NCI-H146 treated with DMSO at 0.1 percent for 48 hours (cell line): ENCODE results near the gene ANK2.
A peak's percentile ranks its signal among the peaks of the same experiment; 100 is the strongest.

ENCODE experiments used
- DNase-seq: peaks from one replicate; lab custom pipeline; 2025; ENCODE audit not compliant: unreplicated experiment; lab: John Stamatoyannopoulos, UW

Gene ANK2

DNA sequence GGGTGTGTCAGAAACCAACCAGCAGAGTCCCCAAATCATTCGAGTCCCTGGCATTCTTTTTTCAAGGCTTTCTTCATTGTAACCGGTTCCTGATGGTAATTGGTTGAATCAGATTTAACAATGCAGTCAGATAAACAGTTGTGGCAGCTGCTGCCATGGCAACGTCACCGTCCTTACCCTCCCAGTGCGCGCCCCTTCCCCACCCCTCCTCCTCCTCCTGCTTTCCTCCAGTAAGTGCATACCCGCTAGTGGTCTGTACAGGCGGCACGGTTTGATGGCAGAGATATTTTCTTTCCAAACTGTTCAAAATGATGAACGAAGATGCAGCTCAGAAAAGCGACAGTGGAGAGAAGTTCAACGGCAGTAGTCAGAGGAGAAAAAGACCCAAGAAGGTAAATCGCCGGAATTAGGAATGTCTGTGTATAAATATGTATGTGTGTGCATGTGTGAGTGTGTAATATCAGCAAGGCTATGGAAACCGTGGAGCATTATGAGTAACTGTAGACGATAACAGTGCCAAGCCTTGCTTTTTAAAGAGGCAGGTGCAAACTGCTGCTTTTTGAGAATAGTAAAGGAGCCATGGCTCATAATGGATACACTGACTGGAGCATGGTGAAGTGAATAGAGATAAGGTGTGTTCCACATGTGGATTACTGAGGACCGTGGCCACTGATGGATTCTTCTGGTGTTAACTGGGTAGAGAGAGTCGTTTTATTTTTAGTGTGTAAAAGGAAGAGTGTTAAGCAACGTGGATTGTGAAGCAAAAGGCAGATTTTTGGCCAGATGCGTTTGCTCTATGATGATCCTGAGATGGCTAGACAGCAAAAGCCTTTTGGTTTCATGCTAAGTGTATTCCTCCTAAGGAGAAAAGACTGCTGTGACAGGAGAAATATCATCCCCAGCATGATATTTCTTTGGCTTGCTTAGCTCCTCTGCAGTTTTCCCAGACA lies at the start of gene ANK2:
ANK2 (plus strand) TSS at position 233 of the 950 bp plus-strand sequence; CDS start at position 309, 76 bp downstream.
- DNase-seq: peak; percentile 64

DNA sequence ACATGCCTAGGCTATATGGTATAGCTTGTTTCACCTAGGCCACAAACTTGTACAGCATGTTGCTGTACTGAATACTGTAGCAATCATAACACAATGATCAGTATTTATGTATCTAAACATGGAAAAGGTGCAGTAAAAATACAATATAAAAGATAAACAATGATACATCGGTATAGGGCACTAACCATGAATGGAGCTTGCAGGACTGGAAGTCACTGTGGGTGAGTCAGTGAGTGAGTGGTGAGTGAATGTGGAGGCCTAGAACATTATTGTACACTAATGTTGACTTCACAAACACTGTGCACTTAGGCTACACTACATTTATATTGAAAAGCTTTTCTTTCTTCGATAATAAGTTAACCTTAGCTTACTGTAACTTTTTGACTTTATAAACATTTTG lies 45.6 kb upstream of the ANK2 start:
- DNase-seq: no peak

- no peak for DNase-seq
Observed at GRCh38 chr4:113004655-113005054, 44.8 kb upstream of the ANK2 start.

GRCh38 chr4:113006632-113007031 lies 42.8 kb upstream of the ANK2 start:
- no peak for DNase-seq

DNA sequence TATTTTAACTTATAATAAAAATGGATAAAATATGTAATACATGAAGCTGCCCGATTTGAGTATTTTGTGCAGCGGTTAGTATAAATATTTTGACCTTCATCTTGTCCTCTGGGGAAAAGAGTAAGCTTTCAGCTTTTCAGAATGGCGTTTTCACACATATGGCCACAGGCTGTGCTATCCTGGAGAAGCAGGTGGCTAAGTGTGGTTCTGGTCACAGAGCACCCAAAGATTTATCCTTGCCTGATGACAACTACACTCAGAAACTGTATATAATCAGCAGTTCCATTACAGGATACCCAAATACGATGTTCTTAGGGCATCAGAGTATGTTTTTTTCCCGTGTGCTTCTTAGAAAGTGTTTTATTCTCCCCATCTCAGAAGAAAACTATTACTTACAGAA lies 42.3 kb upstream of the ANK2 start:
- peak; percentile 26 for DNase-seq

GRCh38 chr4:113008135-113008534 lies 41.3 kb upstream of the ANK2 start:
- DNase-seq: no peak

GRCh38 chr4:113008716-113009115 lies 40.7 kb upstream of the ANK2 start:
- no peak for DNase-seq

- DNase-seq: no peak
Observed at GRCh38 chr4:113009461-113009860, 40.0 kb upstream of the ANK2 start.

DNA sequence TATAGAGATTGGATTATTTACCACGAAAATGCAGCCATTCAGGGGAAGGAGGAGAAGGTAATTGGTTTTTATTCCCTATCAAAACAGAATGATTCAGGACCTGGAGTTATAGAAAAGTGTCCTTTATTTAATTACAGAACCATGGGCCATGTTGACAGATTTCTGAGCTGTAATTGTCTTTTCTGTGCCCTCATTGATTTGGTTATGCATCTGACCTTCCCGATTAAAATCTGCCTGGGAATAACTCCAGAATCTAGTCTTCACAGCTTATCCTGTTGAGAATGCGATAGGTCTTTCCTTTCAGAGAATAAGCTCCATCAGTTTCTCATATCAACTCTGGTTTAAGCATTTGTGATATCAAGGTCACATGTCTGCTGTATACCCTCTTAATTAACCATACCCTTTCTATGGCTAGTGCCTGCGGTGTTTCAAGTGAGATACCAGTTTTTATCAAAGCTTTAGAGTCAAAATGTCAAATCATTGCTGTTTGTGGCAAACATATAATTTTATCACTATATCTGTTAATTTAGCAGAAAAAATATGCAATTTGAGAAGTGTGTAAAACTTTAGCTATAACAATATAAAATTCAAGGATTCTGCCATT lies 37.2 kb upstream of the ANK2 start:
- no peak for DNase-seq

DNA sequence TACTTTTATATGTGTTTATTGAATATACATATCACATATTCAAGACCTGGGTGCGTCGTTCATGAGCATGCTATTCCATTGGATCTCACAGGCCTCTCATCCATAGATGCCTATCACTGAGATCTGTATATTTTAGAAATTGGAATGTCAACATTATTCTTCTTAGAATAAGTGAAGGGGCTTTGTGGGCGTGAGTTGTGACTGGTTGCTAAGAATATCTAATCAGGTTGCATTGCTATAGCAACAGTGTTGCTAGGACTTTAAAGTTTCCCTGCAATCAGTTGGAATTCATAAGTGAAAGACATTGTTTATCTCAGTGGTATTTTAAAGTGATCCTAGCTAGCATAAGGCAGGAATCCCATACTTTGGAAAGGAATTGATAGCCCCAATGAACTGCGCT lies 36.7 kb upstream of the ANK2 start:
- no peak for DNase-seq

DNA sequence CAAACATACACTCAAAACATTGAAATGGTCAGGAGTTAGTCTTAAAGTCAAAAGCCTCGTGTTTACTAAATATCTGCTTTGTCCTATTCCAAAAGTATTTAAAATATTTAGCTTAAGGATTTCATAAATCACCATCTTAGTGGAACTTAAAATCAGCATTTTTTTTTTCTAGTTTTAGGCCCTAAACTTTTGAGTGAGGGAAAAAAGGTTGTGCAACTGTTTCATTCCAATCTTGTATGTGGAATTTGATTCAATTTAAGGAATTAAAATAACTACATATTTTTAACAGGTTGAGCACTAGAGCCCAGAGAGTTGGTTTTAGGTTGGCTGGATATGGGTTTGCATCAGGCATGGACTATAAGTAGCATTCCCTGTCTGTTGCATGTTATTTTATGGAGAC lies 35.7 kb upstream of the ANK2 start:
- DNase-seq: no peak

GRCh38 chr4:113016377-113016776 lies 33.1 kb upstream of the ANK2 start:
- no peak for DNase-seq

- DNase-seq: no peak
Observed at GRCh38 chr4:113020966-113021365, 28.5 kb upstream of the ANK2 start.

GRCh38 chr4:113024388-113024787 lies 25.1 kb upstream of the ANK2 start:
- no peak for DNase-seq

DNA sequence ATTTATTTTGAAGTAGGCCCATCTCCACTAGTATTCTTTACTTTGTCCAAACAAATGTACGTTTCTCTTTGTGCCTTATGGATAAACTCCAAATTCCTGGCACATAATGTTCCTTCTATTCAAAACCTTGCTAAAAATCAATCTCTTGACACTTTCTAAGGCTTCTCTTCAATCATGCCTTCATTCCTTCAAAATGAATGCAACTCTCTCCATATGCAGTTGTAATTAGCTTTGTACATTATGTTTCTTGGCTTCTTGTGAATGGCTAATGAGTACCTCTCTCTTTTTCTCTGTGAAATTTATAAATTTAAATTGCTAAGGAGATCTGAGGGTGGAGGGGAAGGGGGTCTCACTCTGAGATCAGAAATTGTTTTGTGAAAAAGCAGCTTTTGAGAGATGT lies 24.0 kb upstream of the ANK2 start:
- no peak for DNase-seq

- DNase-seq: no peak
Observed at GRCh38 chr4:113026556-113026955, 22.9 kb upstream of the ANK2 start.

GRCh38 chr4:113028074-113028473 lies 21.4 kb upstream of the ANK2 start:
- no peak for DNase-seq

GRCh38 chr4:113031212-113031611 lies 18.2 kb upstream of the ANK2 start:
- DNase-seq: peak; percentile 17

- no peak for DNase-seq
Observed at GRCh38 chr4:113040793-113041192, 8.7 kb upstream of the ANK2 start.

DNA sequence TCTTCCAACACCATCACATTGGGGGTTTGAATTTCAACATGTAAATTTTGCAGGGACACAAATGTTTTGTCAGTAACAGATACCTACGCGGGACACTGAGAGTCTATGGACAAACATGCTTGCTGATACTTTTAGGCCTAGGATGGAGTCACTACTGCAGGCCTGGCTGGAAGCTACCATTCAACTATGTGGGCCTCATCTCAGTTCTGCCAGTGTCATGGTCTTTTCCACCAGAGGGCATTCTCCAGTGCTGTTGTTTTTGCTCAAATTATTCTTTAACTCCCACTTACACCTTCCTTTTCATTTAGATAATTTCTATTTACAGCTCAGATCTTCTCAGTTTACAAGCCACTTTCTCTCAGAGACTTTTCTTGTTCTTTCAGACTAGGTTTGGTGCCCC lies 7.0 kb upstream of the ANK2 start:
- DNase-seq: no peak

DNA sequence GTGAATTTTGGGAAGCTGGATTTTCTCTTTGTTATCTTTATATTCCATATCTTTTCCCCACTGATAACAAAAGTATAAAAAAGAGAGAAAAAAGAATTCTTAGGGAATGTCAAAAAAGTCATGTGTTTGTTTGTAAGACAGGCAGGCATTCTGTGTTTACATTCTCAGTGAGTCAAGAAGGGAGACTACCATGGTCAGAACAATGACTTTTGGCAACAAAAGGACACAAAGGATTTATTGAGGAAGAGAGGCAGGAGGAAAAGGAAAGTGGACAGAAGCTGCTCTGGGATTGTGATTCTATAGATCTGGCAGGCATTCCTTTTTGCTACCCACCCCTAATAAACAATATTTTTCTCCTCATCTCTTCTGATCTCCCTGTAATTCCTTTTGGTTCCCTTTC lies 5.9 kb upstream of the ANK2 start:
- no peak for DNase-seq

GRCh38 chr4:113050371-113050755 lies 910 bp downstream of the ANK2 start:
- no peak for DNase-seq
